HG03457 (cell line): ENCODE results near the gene PARP3.

Experiments
- ATAC-seq: cut with Tn5 transposase; IDR thresholded peaks from one replicate; pipeline ENCODE4 v1.9.1; 2021; ENCODE audit warnings: moderate number of reproducible peaks; ENCODE audit not compliant: unreplicated experiment

The PARP3 gene

GRCh38 chr3:51966016-51966415 lies 23.9 kb downstream of the PARP3 start:
- no peak for ATAC-seq

- no peak for ATAC-seq
These were observed 24.3 kb downstream of the PARP3 start for GRCh38 chr3:51966486-51966885.

GRCh38 chr3:51966922-51967383 lies 24.8 kb downstream of the PARP3 start:
- no peak for ATAC-seq

- ATAC-seq, result no peak
These were observed 25.4 kb downstream of the PARP3 start, which contains the start of gene PCBP4 for GRCh38 chr3:51967384-51968169. TSS of gene PCBP4 (minus strand) at chr3:51967454. CDS start at chr3:51961240, 6,214 bp downstream.

GRCh38 chr3:51968170-51968775 lies 26.1 kb downstream of the PARP3 start:
- no peak for ATAC-seq

GRCh38 chr3:51968883-51969678 lies 26.9 kb downstream of the PARP3 start:
- ATAC-seq, result no peak

- ATAC-seq, result no peak
These were observed 27.7 kb downstream of the PARP3 start for GRCh38 chr3:51969841-51970240.

GRCh38 chr3:51970606-51971300 lies 28.6 kb downstream of the PARP3 start:
- no peak for ATAC-seq

- no peak for ATAC-seq
These were observed 29.2 kb downstream of the PARP3 start for GRCh38 chr3:51971350-51971749.

- ATAC-seq, result no peak
These were observed 32.3 kb downstream of the PARP3 start for GRCh38 chr3:51974277-51974962.

GRCh38 chr3:51974963-51975851 lies 33.0 kb downstream of the PARP3 start, which contains the start of gene ABHD14A:
TSS of gene ABHD14A (plus strand) at chr3:51975064. CDS start at chr3:51975136, 72 bp downstream.
- no peak for ATAC-seq

GRCh38 chr3:51975852-51976549 lies 33.8 kb downstream of the PARP3 start:
- ATAC-seq, result no peak

GRCh38 chr3:51977446-51978142 lies 35.4 kb downstream of the PARP3 start:
- no peak for ATAC-seq

GRCh38 chr3:51978143-51978502 lies 36.0 kb downstream of the PARP3 start:
- ATAC-seq, result no peak

- ATAC-seq, result no peak
These were observed 38.1 kb downstream of the PARP3 start for GRCh38 chr3:51980253-51980652.

GRCh38 chr3:51982352-51982837 lies 40.2 kb downstream of the PARP3 start:
- peak; percentile 20 for ATAC-seq

GRCh38 chr3:51982838-51983577 lies 40.8 kb downstream of the PARP3 start, which contains the start of gene ACY1:
TSS of gene ACY1 (plus strand) at chr3:51983535. CDS start at chr3:51984065, 530 bp downstream.
- ATAC-seq, result peak; percentile 60
